ENCODE measurements around the gene FIS1. TPM values are rescaled to one million over a fixed set of nuclear protein-coding genes. Genes with fewer than 3 reads are reported as not detected.
"Not testable (repeated sequence)": the region's sequence is repeated elsewhere in the genome, so short reads cannot be mapped to it uniquely, and the experiment has no call there.

FIS1 gene
- 90.5 and 123 TPM in 2 replicates for total RNA-seq (ENCODE audit: low replicate concordance)

DNA sequence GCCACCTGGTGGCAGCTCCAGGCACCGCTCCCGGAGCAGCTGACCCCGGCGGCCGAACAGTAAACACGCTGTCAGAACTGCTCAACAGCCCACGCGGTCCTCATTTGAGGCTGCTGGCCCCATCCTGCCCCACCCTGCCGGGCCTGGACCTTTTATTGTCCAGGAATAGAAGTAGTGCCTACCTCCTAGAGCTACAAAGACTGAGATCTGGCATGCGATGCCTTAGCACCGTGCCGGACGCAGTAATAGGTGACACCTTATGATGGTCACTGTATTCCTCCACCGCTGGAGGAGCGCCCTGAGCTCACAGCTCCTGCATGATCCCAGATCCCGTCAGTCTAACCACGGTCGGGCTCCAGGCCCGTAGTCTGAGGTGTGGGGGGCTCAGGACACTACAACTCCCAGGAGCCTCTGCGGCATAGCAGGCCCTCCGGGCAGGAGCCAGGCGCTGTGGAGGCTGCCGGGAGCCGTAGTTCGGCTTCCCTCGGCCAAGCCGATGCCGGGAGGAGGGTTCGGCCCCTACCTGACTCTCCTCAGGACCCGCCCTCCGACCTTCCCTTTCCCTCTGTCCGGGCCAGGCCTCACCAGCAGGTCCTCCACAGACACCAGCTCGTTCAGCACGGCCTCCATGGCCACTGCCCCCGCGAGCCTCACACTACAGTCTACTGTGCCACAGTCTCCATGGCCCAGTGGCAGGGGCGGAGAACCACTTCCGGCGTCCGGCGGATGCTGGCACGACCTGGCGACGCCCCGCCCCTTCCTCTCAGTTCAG is at the start of gene FIS1:
FIS1 (minus strand) TSS at position 707 of the 772 bp plus-strand sequence; CDS start at position 630, 77 bp downstream.
- H3K4me3 ChIP-seq (ENCODE audit: low read depth, low read length), result peak within 1 kb of the TSS; percentile 82
- TF ChIP-seq, protein P1, sequence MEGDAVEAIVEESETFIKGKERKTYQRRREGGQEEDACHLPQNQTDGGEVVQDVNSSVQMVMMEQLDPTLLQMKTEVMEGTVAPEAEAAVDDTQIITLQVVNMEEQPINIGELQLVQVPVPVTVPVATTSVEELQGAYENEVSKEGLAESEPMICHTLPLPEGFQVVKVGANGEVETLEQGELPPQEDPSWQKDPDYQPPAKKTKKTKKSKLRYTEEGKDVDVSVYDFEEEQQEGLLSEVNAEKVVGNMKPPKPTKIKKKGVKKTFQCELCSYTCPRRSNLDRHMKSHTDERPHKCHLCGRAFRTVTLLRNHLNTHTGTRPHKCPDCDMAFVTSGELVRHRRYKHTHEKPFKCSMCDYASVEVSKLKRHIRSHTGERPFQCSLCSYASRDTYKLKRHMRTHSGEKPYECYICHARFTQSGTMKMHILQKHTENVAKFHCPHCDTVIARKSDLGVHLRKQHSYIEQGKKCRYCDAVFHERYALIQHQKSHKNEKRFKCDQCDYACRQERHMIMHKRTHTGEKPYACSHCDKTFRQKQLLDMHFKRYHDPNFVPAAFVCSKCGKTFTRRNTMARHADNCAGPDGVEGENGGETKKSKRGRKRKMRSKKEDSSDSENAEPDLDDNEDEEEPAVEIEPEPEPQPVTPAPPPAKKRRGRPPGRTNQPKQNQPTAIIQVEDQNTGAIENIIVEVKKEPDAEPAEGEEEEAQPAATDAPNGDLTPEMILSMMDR (IDR thresholded peaks at IDR 0.05; ENCODE audit: insufficient read depth, low read length), result peak; percentile 91
- DNase-seq (ENCODE audit: low read depth), result peak; percentile 87

DNA sequence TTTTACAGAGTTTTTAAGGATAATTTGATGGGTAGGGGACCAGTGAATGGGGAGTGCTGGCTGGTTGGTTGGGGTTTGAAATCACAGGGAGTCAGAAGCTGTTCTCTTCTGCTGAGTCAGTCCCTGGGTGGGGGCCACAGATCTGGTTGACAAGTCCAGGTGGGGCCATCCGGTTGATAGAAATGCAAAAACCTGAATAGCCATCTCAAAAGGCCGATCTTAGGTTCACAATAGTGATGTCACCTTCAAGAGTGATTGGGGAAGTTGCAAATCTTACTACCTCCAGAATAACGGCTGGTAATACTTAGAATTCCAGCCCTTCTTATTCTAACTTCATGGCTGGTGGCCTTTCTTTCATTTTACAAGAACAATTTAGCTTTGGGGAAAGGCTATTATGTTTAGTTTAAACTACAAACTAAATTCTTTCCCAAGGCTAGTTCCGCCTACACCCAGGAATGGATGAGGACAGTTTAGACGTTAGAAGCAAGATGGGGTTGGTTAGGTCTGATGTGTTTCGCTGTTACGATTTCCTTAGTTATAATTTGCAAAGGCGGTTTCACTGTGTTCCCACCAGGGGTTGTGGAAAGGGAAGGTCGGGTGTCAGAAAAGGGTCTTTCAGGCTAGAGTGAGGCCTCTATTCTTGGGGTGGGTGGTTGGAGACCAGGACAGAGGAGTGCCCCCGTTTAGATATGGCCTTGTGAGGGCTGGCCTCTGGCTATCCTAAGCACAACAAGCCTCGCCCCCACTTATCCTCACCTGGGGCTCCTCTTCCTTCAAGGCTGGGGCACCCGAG is 49.4 kb upstream of the FIS1 start:
- no peak for DNase-seq (ENCODE audit: low read depth)
- TF ChIP-seq, protein P1 (IDR thresholded peaks at IDR 0.05; ENCODE audit: insufficient read depth, low read length), result no peak
- H3K4me3 ChIP-seq (ENCODE audit: low read depth, low read length), result no peak overlapping the region

DNA sequence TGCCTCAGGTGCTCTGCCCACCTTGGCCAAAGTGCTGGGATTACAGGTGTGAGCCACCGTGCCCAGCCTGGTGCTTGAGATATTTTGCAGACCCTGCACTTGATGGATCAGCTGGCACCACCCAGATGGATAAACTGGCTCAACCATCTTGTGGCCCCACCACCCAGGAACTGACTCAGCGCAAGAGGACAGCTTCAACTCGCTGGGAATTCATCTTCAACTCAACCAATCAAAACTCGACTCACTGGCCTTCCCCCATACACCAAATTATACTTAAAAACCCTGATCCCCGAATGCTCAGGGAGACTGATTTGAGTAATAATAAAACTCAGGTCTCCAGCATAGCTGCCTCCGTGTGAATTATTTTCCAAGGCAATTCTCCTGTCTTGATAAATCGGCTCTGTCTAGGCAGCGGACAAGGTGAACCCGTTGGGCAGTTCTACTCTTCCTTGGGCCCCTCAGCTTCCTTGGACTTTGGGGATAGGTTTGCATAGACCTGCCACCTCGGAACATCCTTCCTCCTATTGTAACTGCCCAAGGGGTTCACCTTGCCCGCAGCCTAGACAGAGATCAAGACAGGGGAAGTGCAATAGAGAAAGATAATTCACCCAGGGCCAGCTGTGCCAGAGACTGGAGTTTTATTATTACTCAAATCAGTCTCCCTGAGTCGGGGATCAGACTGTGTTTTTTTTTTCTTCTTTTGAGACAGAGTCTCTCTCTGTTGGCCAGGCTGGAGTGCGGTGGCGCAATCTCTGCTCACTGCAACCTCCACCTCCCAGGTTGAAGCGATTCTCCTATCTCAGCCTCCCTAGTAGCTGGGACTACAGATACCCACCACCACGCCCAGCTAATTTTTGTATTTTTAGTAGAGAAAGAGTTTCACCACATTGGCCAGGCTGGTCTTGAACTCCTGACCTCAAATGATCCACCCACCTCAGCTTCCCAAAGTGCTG is 48.5 kb upstream of the FIS1 start:
- DNase-seq (ENCODE audit: low read depth); H3K4me3 ChIP-seq (ENCODE audit: low read depth, low read length): not testable (repeated sequence)

DNA sequence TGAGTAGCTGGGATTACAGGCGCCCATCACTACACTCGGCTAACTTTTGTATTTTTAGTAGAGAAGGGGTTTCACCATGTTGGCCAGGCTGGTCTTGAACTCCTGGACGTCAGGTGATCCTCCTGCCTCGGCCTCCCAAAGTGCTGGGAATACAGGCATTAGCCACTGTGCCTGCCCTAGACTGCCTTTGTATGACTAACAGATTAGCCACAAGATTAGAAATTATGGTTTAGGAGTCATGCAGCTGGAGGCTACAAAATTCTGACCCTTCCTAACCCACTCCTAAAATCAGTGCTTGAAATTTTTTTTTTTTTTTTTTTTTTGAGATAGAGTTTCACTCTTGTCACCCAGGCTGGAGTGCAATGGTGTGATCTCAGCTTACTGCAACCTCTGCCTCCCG is 47.7 kb upstream of the FIS1 start:
- not testable (repeated sequence) for DNase-seq (ENCODE audit: low read depth); H3K4me3 ChIP-seq (ENCODE audit: low read depth, low read length)

DNA sequence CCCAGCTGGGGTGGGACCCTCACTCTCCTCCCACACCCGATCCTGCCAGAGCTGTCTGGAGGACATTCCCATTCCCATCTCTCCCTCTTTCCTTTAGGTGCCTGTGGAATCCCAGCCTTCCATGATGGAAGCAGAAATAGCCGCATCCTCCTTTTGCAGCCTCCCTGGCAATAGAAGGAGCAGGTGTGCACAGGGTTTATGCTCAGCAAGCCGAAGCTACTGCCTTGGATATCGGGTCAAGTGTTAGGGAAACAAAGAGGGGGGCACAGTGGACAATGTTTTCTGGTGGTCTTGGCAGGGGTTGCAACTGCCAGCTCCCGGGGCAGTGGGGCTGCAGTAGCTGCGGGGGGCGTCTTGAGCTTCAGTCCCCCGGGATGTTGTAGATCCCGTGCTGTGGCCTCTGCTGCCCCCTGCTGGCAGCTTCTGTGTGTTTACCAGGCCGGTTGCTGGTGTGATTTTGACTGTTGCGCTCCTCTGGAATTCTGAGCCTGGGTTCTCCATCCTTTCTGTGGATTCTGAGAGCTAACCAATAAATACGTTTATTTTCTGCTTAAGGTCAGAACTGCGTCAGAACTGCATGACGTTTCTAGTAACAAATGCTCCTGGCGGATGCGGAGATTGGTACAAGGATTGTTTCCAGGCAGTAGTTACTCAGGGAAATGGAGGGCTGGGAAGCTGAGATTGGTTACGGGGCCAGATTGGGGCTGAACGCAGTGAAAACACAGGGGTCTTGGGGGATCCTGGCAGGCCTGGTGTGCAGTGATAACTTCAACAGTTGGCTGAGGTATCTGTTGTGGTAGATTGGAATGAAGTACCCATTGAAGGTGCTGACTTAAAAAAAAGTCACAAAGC is 45.5 kb upstream of the FIS1 start:
- TF ChIP-seq, protein P1 (IDR thresholded peaks at IDR 0.05; ENCODE audit: insufficient read depth, low read length), result peak; percentile 62
- peak; percentile 40 for DNase-seq (ENCODE audit: low read depth)
- H3K4me3 ChIP-seq (ENCODE audit: low read depth, low read length), result not testable (repeated sequence)

DNA sequence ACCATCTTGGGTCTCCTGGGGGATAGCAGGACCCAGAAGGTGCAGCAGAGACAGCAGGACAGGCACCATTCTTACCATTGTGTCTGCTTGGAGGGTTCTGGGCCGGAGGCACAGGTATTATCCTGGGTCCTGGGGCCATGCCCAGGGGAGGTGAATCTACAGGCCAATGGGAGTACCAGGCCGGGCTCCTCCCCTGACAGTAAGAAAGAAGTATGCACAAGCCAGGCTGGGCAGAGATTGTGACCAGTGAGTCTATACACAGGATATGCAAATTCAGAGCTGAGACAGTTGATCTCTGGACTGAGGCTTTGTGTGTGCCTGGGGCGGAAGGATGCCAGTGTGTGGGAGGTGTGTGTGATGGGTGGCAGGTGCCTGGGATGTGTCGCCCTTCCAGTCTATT is 44.8 kb upstream of the FIS1 start:
- DNase-seq (ENCODE audit: low read depth); H3K4me3 ChIP-seq (ENCODE audit: low read depth, low read length): not testable (repeated sequence)

DNA sequence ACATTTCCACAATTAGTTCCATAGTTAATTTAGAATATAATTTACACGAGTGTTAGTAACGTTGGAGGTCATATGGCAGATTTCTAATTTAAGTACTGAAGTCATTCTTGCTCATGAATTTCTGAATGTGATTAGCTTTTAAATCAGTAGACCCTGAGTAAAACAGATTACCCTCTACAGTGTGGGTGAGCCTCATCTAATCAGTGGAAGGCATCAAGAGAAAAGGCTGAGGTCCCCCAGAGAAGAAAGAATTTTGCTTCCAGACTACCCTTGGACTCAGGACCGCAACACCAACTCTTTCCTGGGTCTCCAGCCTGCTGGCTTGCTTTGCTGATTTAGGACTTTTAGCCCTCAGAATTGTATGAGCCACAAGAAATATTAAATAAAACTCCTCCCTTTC is 43.6 kb upstream of the FIS1 start:
- TF ChIP-seq, protein P1 (IDR thresholded peaks at IDR 0.05; ENCODE audit: insufficient read depth, low read length), result no peak
- DNase-seq (ENCODE audit: low read depth), result no peak
- H3K4me3 ChIP-seq (ENCODE audit: low read depth, low read length), result no peak overlapping the region

Data from fibroblast of the aortic adventitia (primary cell).